ENCODE data around the gene VASP.
A peak's percentile ranks its signal among the peaks of the same experiment; 100 is the strongest.

Gene VASP

GRCh38 chr19:45496349-45496953 lies 10.8 kb upstream of the VASP start:
- TF ChIP-seq FOXM1 (IDR thresholded peaks at IDR 0.05; ENCODE audit: borderline replicate concordance, low read depth), result no peak
- peak; percentile 13; the same call in 1 of the 2 replicates for TF ChIP-seq TEAD4 (IDR thresholded peaks at IDR 0.05)
- TF ChIP-seq REST (IDR thresholded peaks at IDR 0.05; ENCODE audit: low read depth), result peak; percentile 99
- TF ChIP-seq NFIC (IDR thresholded peaks at IDR 0.05), result no peak
- TF ChIP-seq TCF12 (IDR thresholded peaks at IDR 0.05; ENCODE audit: low read depth), result peak; percentile 34; the same call in 1 of the 2 replicates
- no peak for TF ChIP-seq CREB1 (IDR thresholded peaks at IDR 0.05; ENCODE audit: low read depth)
- TF ChIP-seq ZBTB7A (IDR thresholded peaks at IDR 0.05; ENCODE audit: low read depth), result peak; percentile 93
- TF ChIP-seq TAF1 (IDR thresholded peaks at IDR 0.05; ENCODE audit: low read depth), result no peak
- TF ChIP-seq, protein P1, sequence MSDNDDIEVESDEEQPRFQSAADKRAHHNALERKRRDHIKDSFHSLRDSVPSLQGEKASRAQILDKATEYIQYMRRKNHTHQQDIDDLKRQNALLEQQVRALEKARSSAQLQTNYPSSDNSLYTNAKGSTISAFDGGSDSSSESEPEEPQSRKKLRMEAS (IDR thresholded peaks at IDR 0.05), result peak; percentile 41; the same call in 1 of the 2 replicates
- TF ChIP-seq EGR1 (IDR thresholded peaks at IDR 0.05), result 0 out of 2 replicates have a peak, but pooled peaks have one; percentile 6
- no peak for TF ChIP-seq YY1 (IDR thresholded peaks at IDR 0.05; ENCODE audit: low read depth)
- no peak for TF ChIP-seq RAD21 (IDR thresholded peaks at IDR 0.05; ENCODE audit: low read depth)
- no peak for TF ChIP-seq CEBPB (IDR thresholded peaks at IDR 0.05)

GRCh38 chr19:45497791-45498190 lies 9.5 kb upstream of the VASP start:
- no peak for TF ChIP-seq YY1 (IDR thresholded peaks at IDR 0.05; ENCODE audit: low read depth)
- no peak for TF ChIP-seq TAF1 (IDR thresholded peaks at IDR 0.05; ENCODE audit: low read depth)
- TF ChIP-seq EGR1 (IDR thresholded peaks at IDR 0.05), result no peak
- no peak for TF ChIP-seq CEBPB (IDR thresholded peaks at IDR 0.05)
- TF ChIP-seq CREB1 (IDR thresholded peaks at IDR 0.05; ENCODE audit: low read depth), result no peak
- TF ChIP-seq, protein P1 (IDR thresholded peaks at IDR 0.05), result no peak
- TF ChIP-seq FOXM1 (IDR thresholded peaks at IDR 0.05; ENCODE audit: borderline replicate concordance, low read depth), result no peak

GRCh38 chr19:45498411-45499195 lies 8.7 kb upstream of the VASP start, which contains the start of gene PPM1N:
PPM1N (plus strand) TSS chr19:45498443; CDS start chr19:45498473, 30 bp downstream.
- TF ChIP-seq, protein P1 (IDR thresholded peaks at IDR 0.05), result peak; percentile 51; the same call in 1 of the 2 replicates
- TF ChIP-seq YY1 (IDR thresholded peaks at IDR 0.05; ENCODE audit: low read depth), result no peak
- no peak for TF ChIP-seq ZBTB7A (IDR thresholded peaks at IDR 0.05; ENCODE audit: low read depth)

DNA sequence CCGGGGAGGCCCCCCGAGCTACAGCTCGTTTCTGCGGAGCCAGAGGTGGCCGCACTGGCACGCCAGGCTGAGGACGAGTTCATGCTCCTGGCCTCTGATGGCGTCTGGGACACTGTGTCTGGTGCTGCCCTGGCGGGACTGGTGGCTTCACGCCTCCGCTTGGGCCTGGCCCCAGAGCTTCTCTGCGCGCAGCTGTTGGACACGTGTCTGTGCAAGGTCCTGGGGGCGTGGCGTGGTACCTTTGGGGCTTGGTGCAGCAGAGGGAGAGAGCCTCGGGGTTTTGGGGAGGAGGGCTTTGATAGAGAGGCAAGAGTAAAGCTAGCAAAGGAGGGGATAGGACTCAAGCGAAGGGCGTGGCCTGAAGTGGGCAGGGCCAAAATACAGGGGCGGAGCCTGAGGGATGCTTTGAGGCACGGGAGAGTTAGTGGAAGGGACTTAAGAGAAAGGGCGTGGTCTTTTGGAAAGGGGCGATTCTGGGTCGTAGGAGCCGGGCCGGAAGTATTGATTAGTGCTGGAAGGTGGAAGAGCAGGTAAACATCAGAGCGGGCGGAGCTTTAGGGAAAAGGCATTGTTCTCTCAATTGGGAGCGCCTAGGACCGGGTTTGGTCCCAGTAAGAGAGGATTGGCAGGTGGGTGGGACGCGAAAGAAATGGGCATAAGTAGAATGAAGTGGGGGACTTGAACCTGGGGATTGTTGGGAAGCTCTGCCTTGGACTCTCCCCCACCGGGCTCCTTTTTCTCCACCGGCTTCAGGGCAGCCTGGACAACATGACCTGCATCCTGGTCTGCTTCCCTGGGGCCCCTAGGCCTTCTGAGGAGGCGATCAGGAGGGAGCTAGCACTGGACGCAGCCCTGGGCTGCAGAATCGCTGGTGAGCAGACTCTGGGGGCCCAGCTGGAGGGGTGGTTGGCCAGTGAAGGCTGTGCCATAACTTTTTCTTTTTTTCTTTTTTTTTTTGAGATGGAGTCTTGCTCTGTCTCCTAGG lies 7.8 kb upstream of the VASP start:
- TF ChIP-seq RAD21 (IDR thresholded peaks at IDR 0.05; ENCODE audit: low read depth) (no peak), TCF12 (IDR thresholded peaks at IDR 0.05; ENCODE audit: low read depth) (peak; percentile 18; the same call in 1 of the 2 replicates), TEAD4 (IDR thresholded peaks at IDR 0.05) (no peak)
- TF ChIP-seq, protein P1 (IDR thresholded peaks at IDR 0.05), result peak; percentile 94

DNA sequence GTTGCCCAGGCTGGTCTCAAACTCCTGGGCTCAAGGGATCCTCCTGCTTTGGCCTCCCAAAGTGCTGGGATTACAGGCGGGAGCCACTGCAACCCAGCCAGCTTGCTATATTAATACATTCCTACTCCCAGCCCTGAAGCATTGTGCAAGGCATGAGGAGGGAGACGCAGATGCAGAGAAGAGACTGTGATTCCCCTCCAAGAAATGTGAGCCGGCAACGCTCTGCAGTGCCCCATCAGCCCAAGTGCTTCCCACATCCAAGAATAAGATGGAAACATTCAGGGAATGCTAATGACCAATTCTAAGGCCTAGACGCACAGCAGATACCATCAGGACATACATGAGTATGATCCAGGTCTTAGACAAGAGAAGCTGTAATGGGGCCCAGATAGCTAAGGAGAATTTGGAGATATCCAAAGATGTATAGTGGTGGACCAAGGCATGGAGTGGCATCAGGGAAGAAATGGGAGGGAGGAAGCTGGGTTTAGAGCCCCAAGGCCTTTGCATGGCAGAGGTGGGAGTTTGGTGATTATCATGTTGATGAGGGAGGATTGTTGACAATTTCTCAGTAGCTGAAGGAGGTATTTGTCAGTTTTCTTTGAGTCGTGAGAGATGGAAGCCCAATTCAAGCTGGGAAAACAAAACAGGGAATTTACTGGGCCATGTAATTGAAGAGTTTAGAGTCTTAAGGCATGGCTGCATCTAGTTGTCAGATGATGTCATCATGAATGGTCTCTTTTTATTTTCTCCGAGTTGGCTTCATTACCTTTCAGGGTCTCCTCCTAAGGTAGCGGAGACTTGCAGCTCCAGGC lies 6.2 kb upstream of the VASP start:
- TF ChIP-seq, protein P2, sequence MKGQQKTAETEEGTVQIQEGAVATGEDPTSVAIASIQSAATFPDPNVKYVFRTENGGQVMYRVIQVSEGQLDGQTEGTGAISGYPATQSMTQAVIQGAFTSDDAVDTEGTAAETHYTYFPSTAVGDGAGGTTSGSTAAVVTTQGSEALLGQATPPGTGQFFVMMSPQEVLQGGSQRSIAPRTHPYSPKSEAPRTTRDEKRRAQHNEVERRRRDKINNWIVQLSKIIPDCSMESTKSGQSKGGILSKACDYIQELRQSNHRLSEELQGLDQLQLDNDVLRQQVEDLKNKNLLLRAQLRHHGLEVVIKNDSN (IDR thresholded peaks at IDR 0.05), result no peak
- TF ChIP-seq RAD21 (IDR thresholded peaks at IDR 0.05; ENCODE audit: low read depth), result no peak
- no peak for TF ChIP-seq YY1 (IDR thresholded peaks at IDR 0.05; ENCODE audit: low read depth)
- TF ChIP-seq FOXM1 (IDR thresholded peaks at IDR 0.05; ENCODE audit: borderline replicate concordance, low read depth), result no peak
- no peak for TF ChIP-seq TAF1 (IDR thresholded peaks at IDR 0.05; ENCODE audit: low read depth)
- TF ChIP-seq, protein P1 (IDR thresholded peaks at IDR 0.05), result no peak
- no peak for TF ChIP-seq CREB1 (IDR thresholded peaks at IDR 0.05; ENCODE audit: low read depth)
- TF ChIP-seq TEAD4 (IDR thresholded peaks at IDR 0.05), result no peak

GRCh38 chr19:45501730-45502014 lies 5.6 kb upstream of the VASP start:
- TF ChIP-seq, protein P1 (IDR thresholded peaks at IDR 0.05), result no peak
- TF ChIP-seq EGR1 (IDR thresholded peaks at IDR 0.05) (no peak), CREB1 (IDR thresholded peaks at IDR 0.05; ENCODE audit: low read depth) (no peak), TAF1 (IDR thresholded peaks at IDR 0.05; ENCODE audit: low read depth) (no peak), YY1 (IDR thresholded peaks at IDR 0.05; ENCODE audit: low read depth) (no peak), CEBPB (IDR thresholded peaks at IDR 0.05) (no peak)
- TF ChIP-seq, protein P2 (IDR thresholded peaks at IDR 0.05), result peak; percentile 75
